Measurements from ENCODE around the gene AHCYL1. TPM values are rescaled to one million over a fixed set of nuclear protein-coding genes. Genes with fewer than 3 reads are reported as not detected.

The AHCYL1 gene
- 10 to 100 TPM; 49.7 to 60.3 (median 53.0) TPM for total RNA-seq

DNA sequence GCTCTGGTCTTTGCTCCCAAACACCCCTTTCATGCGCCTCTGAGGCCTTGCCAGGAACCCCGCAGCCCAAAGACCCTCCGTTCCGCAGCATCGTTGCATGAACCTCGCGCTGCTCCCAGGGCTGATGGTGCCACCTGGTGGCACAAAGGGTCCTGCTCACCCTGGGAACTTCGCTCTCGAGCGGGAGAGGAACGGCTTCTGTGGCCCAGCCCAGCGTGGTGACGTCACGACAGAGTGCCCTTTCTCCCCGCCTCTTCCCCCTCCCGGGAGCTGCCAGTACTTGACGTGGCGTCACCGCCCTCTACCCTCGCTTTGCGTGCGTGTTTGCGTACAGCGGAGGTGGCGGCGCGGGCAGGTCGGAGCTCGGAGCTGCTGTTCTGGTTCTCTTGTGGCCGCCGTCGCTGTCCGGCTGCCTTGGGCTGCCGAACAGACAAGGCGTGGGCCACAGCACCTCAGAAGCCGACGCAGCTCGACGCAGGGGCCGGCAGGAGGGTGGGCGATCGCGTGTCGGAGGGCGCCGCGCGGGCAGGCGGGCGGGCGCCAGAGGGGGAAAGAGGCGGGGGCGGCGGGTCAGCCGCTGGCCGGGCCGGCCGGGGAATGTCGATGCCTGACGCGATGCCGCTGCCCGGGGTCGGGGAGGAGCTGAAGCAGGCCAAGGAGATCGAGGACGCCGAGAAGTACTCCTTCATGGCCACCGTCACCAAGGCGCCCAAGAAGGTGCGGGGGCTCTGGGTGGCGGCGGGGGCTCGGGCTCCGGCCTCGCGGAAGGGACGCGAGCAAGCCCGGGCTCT is at the start of gene AHCYL1:
Gene AHCYL1, plus strand, starts transcription at position 310 of the 791 bp plus-strand sequence. Its CDS starts 288 bp downstream, at position 598.
- Histone ChIP-seq H3K27me3 (no peaks in the 10 kb centered on the region), H3K4me1 (peaks cover 29 to 72% (median 50%) of the 10 kb centered on the region in 3 donors), H3K9me3 (no peaks in the 10 kb centered on the region), H3K27ac (peak within 1 kb of the TSS; percentile 92 to 97 (median 95)), H3K36me3 (no peaks in the 10 kb centered on the region), H3K4me3 (peak within 1 kb of the TSS; percentile 70 to 95 (median 78))
- TF ChIP-seq, protein P1, sequence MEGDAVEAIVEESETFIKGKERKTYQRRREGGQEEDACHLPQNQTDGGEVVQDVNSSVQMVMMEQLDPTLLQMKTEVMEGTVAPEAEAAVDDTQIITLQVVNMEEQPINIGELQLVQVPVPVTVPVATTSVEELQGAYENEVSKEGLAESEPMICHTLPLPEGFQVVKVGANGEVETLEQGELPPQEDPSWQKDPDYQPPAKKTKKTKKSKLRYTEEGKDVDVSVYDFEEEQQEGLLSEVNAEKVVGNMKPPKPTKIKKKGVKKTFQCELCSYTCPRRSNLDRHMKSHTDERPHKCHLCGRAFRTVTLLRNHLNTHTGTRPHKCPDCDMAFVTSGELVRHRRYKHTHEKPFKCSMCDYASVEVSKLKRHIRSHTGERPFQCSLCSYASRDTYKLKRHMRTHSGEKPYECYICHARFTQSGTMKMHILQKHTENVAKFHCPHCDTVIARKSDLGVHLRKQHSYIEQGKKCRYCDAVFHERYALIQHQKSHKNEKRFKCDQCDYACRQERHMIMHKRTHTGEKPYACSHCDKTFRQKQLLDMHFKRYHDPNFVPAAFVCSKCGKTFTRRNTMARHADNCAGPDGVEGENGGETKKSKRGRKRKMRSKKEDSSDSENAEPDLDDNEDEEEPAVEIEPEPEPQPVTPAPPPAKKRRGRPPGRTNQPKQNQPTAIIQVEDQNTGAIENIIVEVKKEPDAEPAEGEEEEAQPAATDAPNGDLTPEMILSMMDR (IDR thresholded peaks at IDR 0.05), result peak; percentile 97 to 99 (median 99)
- peak in 3 of 4 donors; percentile 84 to 98 (median 98) for TF ChIP-seq POLR2A (IDR thresholded peaks at IDR 0.05)
- intact Hi-C loops (cut with DNase I), result loop anchor here (2.0 to 10.0 kb wide), 3 partner anchors 208 to 440 kb away; partner anchors contain the start of gene GNAI3
- WGBS, 2 donors, result 0 to 1% methylated on average over 11 to 24 of the region's 79 CpGs
- peak; percentile 98 for DNase-seq

DNA sequence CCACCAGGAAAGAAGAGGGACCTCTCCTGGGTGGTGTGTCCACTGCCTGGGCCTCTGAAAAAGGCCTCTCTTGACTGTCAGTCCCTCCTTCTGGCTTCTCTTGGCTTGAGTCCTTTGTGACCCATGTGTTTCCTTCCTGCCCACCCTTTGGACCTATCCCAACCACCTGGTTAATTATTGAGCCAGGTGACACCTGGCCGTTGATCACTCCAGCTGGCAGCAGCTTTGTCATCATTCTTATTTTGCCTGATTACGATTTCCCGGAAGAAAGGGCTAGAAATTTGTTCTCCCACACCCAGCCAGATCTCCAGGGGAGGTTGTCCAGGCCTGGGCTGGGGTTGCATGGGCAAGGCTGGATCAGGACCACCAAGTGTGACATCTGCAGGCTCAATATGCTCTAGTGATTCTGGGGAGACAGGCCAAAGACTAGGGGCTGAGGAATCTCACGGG is 49.1 kb upstream of the AHCYL1 start:
- 43 to 82% methylated on average over 2 to 3 of the region's 4 CpGs for WGBS, 2 donors
- Histone ChIP-seq H3K4me3 (no peak overlapping the region), H3K27ac (no peak overlapping the region), H3K9me3 (peaks cover 0 to 19% (median 3%) of the 10 kb centered on the region in 3 donors), H3K27me3 (no peaks in the 10 kb centered on the region), H3K36me3 (no peaks in the 10 kb centered on the region), H3K4me1 (peaks cover 12 to 40% (median 29%) of the 10 kb centered on the region in 3 donors)
- TF ChIP-seq, protein P1 (IDR thresholded peaks at IDR 0.05), result no peak
- no peak for TF ChIP-seq POLR2A (IDR thresholded peaks at IDR 0.05)
- intact Hi-C loops (cut with DNase I), result no loop called here
- DNase-seq, result no peak

DNA sequence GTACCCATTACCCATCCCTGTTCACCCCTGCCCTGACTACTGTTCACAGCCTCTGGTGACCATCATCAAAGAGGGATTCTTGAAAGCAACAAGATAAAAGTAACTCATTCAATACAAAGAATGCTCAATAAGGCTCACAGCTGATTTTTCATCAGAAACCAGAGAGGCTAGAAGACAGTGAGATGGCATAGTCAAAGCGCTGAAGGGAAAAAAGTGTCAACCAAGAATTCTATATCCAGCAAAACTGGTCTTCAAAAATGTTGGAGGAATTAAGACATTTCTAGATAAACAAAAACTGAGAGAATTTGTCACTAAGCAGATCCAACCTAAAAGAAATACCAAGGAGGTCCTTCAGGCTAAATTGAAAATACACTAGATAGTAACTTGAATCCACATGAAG is 46.8 kb upstream of the AHCYL1 start:
- TF ChIP-seq, protein P1 (IDR thresholded peaks at IDR 0.05), result no peak
- no peak for TF ChIP-seq POLR2A (IDR thresholded peaks at IDR 0.05)
- intact Hi-C loops (cut with DNase I), result no loop called here
- Histone ChIP-seq H3K4me3 (no peak overlapping the region), H3K27me3 (no peaks in the 10 kb centered on the region), H3K4me1 (peaks cover 0 to 21% (median 13%) of the 10 kb centered on the region in 3 donors), H3K9me3 (peaks cover 0 to 19% (median 3%) of the 10 kb centered on the region in 3 donors), H3K27ac (no peak overlapping the region), H3K36me3 (no peaks in the 10 kb centered on the region)
- no peak for DNase-seq
- WGBS, 2 donors, result 92 to 100% methylated on average over 1 of the region's 1 CpG

DNA sequence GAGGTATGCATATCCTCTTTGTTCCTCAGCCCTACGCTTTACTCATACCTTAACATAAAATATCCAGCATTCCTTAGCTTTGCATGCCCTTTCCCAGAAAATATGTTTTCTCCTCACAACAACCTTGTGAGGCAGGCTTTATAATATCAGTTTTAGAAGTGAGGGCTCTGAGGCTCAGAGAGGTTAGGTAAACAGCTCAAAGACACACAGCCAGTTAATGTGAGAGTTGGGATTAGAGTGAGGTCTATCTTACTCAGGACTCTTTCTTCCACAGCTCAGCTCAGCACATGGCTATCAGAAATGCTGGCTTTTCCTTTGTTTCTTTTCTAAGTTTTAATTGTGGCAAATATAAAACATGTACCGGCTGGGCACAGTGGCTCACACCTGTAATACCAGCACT is 46.0 kb upstream of the AHCYL1 start:
- no peak overlapping the region for H3K4me3 ChIP-seq
- peaks cover 0 to 19% (median 3%) of the 10 kb centered on the region in 3 donors for H3K9me3 ChIP-seq
- no peaks in the 10 kb centered on the region for H3K27me3 ChIP-seq
- TF ChIP-seq, protein P1 (IDR thresholded peaks at IDR 0.05), result no peak
- no peak for TF ChIP-seq POLR2A (IDR thresholded peaks at IDR 0.05)
- no peak for DNase-seq
- H3K4me1 ChIP-seq, result peaks cover 0 to 19% (median 9%) of the 10 kb centered on the region in 3 donors
- intact Hi-C loops (cut with DNase I), result no loop called here
- no peak overlapping the region for H3K27ac ChIP-seq
- 88 to 93% methylated on average over 2 of the region's 2 CpGs for WGBS, 2 donors
- H3K36me3 ChIP-seq, result no peaks in the 10 kb centered on the region

DNA sequence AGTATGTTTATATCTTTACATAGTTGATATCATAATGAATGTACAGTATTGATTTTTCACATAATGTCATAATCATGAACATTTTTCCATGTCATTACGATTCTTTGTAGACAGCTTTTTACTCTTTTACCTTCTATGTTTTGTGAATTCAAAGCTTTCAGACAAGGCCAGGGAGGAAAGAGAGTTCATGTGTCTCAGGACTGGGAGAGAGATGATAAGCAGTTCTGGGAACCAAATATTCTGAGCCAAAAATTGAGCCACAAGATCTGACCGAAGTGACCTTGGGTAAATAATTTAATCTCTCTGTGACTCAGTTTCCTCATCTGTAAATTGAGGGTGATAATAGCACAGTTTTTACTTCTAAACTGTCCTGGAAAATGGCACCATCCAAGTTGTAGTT is 42.1 kb upstream of the AHCYL1 start:
- Histone ChIP-seq H3K27me3 (no peaks in the 10 kb centered on the region), H3K4me1 (no peaks in the 10 kb centered on the region), H3K9me3 (peaks cover 0 to 13% (median 2%) of the 10 kb centered on the region in 3 donors), H3K36me3 (no peaks in the 10 kb centered on the region), H3K4me3 (no peak overlapping the region), H3K27ac (no peak overlapping the region)
- TF ChIP-seq, protein P1 (IDR thresholded peaks at IDR 0.05), result no peak
- no peak for TF ChIP-seq POLR2A (IDR thresholded peaks at IDR 0.05)
- DNase-seq, result no peak
- WGBS, 2 donors, result 80 to 86% methylated on average over 2 of the region's 2 CpGs
- intact Hi-C loops (cut with DNase I), result no loop called here

Data from esophagus squamous epithelium (tissue), 5 donors.